SKM-1 (cell line): ENCODE results near the gene CYP4A11.
"Not testable (repeated sequence)": the region's sequence is repeated elsewhere in the genome, so short reads cannot be mapped to it uniquely, and the experiment has no call there.

Experiments used
- DNase-seq: peaks from one replicate; lab custom pipeline; 2025; ENCODE audit not compliant: unreplicated experiment; lab: John Stamatoyannopoulos, UW

CYP4A11 gene

GRCh38 chr1:46927249-46927835 lies 13.9 kb downstream of the CYP4A11 start:
- DNase-seq, result no peak

GRCh38 chr1:46910790-46911189 lies 30.5 kb downstream of the CYP4A11 start:
- no peak for DNase-seq

GRCh38 chr1:46903481-46903880 lies 37.8 kb downstream of the CYP4A11 start:
- DNase-seq, result no peak

- DNase-seq, result no peak
Measured at GRCh38 chr1:46900401-46900800, 40.9 kb downstream of the CYP4A11 start.

- DNase-seq, result not testable (repeated sequence)
Measured at GRCh38 chr1:46881656-46882055, 59.6 kb downstream of the CYP4A11 start.
